GM12801 (cell line): ENCODE results near the gene LRRC59.

Experiments
- TF ChIP-seq, protein P1 (sequence below): IDR thresholded peaks from one replicate; pipeline ENCODE4 v1.5.1; 2011; ENCODE audit warnings: control low read depth; ENCODE audit not compliant: insufficient read length; ENCODE audit errors: extremely low read depth

Gene LRRC59

GRCh38 chr17:50365165-50365564 lies 32.2 kb downstream of the LRRC59 start:
- TF ChIP-seq, protein P1, sequence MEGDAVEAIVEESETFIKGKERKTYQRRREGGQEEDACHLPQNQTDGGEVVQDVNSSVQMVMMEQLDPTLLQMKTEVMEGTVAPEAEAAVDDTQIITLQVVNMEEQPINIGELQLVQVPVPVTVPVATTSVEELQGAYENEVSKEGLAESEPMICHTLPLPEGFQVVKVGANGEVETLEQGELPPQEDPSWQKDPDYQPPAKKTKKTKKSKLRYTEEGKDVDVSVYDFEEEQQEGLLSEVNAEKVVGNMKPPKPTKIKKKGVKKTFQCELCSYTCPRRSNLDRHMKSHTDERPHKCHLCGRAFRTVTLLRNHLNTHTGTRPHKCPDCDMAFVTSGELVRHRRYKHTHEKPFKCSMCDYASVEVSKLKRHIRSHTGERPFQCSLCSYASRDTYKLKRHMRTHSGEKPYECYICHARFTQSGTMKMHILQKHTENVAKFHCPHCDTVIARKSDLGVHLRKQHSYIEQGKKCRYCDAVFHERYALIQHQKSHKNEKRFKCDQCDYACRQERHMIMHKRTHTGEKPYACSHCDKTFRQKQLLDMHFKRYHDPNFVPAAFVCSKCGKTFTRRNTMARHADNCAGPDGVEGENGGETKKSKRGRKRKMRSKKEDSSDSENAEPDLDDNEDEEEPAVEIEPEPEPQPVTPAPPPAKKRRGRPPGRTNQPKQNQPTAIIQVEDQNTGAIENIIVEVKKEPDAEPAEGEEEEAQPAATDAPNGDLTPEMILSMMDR: no peak

GRCh38 chr17:50364715-50365114 lies 32.6 kb downstream of the LRRC59 start:
- TF ChIP-seq, protein P1: no peak

- TF ChIP-seq, protein P1: no peak
Observed at GRCh38 chr17:50364061-50364458, 33.3 kb downstream of the LRRC59 start.

GRCh38 chr17:50363217-50364060 lies 33.9 kb downstream of the LRRC59 start:
- TF ChIP-seq, protein P1: no peak

DNA sequence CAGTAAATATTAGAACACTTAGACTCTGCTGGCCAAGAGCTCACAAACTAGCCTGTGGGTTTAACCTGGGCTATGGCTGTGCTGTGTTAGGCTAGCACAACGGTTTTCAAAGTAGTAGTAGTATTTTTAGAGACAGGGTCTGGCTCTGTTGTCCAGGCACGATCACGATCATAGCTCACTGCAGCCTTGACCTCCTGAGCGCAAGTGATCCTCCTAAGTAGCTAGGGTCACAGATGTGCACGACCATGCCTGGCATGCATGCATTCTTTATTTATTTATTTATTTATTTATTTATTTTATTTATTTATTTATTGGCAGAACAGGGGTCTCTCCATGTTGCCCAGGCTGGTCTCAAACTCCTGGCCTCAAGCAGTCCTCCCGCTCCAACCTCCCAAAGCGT lies 34.7 kb downstream of the LRRC59 start:
- TF ChIP-seq, protein P1: no peak

- TF ChIP-seq, protein P1: no peak
Observed at GRCh38 chr17:50361561-50362480, 35.5 kb downstream of the LRRC59 start.

DNA sequence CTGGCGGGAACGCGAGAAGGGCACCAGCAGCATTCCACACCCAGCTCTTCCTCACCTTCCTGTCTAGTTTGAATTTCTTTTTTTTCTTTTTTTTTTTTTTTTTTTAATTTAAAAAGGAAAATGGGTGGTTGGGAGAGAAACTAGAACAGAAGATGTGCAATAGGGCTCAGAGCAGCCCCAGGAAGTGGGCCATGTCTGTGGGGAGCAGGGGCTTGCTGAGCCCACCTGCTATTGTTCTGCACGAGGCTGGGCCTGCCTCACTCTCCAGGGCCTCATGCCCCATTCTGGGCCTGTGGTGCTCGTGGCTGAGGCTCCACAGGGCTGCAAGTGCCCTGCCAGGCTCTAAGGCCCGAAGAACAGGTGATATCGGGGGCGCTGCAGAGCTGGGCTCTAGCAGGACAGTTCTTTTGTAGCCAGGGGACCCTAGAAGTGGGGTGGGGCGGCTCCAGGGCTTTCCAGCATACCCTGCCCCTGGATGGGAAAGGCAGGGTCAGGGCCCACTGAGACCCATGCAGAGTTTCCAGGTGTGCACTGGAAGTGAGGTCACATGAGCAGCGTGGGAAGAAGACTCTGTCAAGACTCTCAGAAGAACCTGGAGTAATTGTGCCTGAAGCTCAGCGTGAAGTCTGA lies 36.7 kb downstream of the LRRC59 start:
- TF ChIP-seq, protein P1: no peak
